Measurements from ENCODE around the gene EPS8L3.
"Not testable (repeated sequence)": the region's sequence is repeated elsewhere in the genome, so short reads cannot be mapped to it uniquely, and the experiment has no call there.

The EPS8L3 gene

DNA sequence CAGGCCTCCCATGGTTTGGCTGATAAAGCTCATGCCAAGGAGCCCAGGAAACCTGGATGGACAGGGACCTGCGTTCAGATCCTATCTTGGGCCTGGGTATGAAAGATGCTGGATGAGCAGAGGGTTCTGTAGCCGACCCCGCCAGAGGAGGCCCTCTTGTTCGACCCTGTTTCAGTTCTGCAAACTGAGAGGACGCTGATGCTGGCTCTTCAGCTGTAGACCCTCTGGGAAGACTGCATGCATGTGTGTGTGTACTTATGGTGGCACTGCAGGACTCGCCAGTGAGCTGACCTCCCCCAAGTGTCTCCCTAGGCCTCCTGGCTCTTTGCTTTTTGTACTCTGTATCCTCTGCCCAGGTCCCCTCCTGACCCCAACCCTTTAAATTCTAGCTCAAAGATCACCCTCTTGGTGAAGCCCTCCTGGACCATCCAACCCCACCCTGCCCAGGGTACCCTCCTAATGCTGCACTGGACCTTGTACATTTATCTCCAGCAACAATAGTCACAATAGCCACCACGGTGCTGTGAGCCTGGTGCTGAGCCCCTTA lies 1.6 kb downstream of the EPS8L3 start:
- no peaks in the 10 kb centered on the region; the same call in 1 of the 2 replicates for H3K36me3 ChIP-seq (ENCODE audit: control insufficient read depth, insufficient read depth, low read length)
- no CpG with 5 or more reads among the region's 7 CpGs for WGBS (ENCODE audit: insufficient coverage, insufficient read length)
- no peaks in the 10 kb centered on the region for H3K9me3 ChIP-seq (ENCODE audit: control insufficient read depth, insufficient read depth, low read length)
- H3K27me3 ChIP-seq (ENCODE audit: control insufficient read depth, insufficient read depth, low read length): no peaks in the 10 kb centered on the region
- H3K27ac ChIP-seq (ENCODE audit: low read length): no peak overlapping the region
- no peaks in the 10 kb centered on the region for H3K4me1 ChIP-seq (ENCODE audit: control insufficient read depth, insufficient read depth, low read length)
- DNase-seq (ENCODE audit: low read depth, low spot score): no peak
- no peak overlapping the region for H3K4me3 ChIP-seq (ENCODE audit: low read length)

- Histone ChIP-seq H3K27ac (ENCODE audit: low read length) (no peak overlapping the region), H3K36me3 (ENCODE audit: control insufficient read depth, insufficient read depth, low read length) (no peaks in the 10 kb centered on the region; the same call in 1 of the 2 replicates), H3K4me3 (ENCODE audit: low read length) (no peak overlapping the region), H3K27me3 (ENCODE audit: control insufficient read depth, insufficient read depth, low read length) (no peaks in the 10 kb centered on the region), H3K9me3 (ENCODE audit: control insufficient read depth, insufficient read depth, low read length) (no peaks in the 10 kb centered on the region), H3K4me1 (ENCODE audit: control insufficient read depth, insufficient read depth, low read length) (no peaks in the 10 kb centered on the region)
- WGBS (ENCODE audit: insufficient coverage, insufficient read length): no CpG with 5 or more reads among the region's 14 CpGs
- DNase-seq (ENCODE audit: low read depth, low spot score): no peak
These were observed 2.3 kb downstream of the EPS8L3 start for GRCh38 chr1:109761227-109762038.

- no peaks in the 10 kb centered on the region for H3K9me3 ChIP-seq (ENCODE audit: control insufficient read depth, insufficient read depth, low read length)
- H3K4me1 ChIP-seq (ENCODE audit: control insufficient read depth, insufficient read depth, low read length): no peaks in the 10 kb centered on the region
- H3K27me3 ChIP-seq (ENCODE audit: control insufficient read depth, insufficient read depth, low read length): no peaks in the 10 kb centered on the region
- H3K4me3 ChIP-seq (ENCODE audit: low read length): no peak overlapping the region
- H3K27ac ChIP-seq (ENCODE audit: low read length): no peak overlapping the region
- no CpG with 5 or more reads among the region's 7 CpGs for WGBS (ENCODE audit: insufficient coverage, insufficient read length)
- no peaks in the 10 kb centered on the region; the same call in 1 of the 2 replicates for H3K36me3 ChIP-seq (ENCODE audit: control insufficient read depth, insufficient read depth, low read length)
- no peak for DNase-seq (ENCODE audit: low read depth, low spot score)
These were observed 3.0 kb downstream of the EPS8L3 start for GRCh38 chr1:109760581-109761226.

DNA sequence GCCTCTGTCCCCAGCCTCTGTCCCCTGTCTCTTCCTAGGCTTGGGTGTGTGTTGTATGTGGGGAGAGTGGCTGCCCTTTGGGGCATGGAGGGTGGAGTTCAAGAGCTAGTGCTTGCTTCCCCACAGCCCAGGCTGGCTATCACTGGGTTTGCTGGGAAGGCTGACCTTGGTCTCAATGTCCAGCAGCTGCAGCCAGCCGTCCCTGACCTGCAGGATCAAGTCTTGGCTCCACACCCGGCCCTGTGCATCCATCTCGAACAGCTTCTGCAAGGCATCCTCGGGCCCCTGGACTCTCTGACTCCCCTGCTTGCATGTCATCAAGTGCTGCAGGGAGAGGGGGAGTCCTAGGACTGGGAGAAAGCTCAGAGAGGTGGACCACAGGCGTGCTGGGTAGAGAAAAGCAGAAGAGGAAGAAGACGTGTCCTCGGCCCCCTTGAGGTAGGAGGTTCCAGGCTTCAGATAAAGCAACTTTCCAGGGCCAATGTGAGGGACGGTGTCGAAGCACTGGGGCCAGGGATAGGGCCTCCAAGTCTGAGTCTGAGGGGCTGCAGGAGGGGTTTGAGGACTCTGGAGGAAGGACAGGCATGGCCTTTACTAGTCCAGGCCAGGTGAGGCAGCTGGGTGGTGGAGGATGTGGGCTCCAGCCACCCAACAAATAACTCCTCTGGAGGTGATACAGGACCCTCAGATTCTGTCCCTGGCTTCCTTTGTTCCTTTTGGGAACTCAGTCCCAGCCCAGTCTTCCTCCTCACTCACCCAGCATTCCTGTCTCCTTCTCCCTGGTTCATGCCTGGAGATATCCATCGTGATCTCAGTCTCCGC lies 4.0 kb downstream of the EPS8L3 start:
- no peak overlapping the region for H3K27ac ChIP-seq (ENCODE audit: low read length)
- no peak overlapping the region for H3K4me3 ChIP-seq (ENCODE audit: low read length)
- WGBS (ENCODE audit: insufficient coverage, insufficient read length): no CpG with 5 or more reads among the region's 11 CpGs
- no peaks in the 10 kb centered on the region for H3K9me3 ChIP-seq (ENCODE audit: control insufficient read depth, insufficient read depth, low read length)
- H3K27me3 ChIP-seq (ENCODE audit: control insufficient read depth, insufficient read depth, low read length): no peaks in the 10 kb centered on the region
- H3K36me3 ChIP-seq (ENCODE audit: control insufficient read depth, insufficient read depth, low read length): no peaks in the 10 kb centered on the region; the same call in 1 of the 2 replicates
- no peak for DNase-seq (ENCODE audit: low read depth, low spot score)
- no peaks in the 10 kb centered on the region for H3K4me1 ChIP-seq (ENCODE audit: control insufficient read depth, insufficient read depth, low read length)

DNA sequence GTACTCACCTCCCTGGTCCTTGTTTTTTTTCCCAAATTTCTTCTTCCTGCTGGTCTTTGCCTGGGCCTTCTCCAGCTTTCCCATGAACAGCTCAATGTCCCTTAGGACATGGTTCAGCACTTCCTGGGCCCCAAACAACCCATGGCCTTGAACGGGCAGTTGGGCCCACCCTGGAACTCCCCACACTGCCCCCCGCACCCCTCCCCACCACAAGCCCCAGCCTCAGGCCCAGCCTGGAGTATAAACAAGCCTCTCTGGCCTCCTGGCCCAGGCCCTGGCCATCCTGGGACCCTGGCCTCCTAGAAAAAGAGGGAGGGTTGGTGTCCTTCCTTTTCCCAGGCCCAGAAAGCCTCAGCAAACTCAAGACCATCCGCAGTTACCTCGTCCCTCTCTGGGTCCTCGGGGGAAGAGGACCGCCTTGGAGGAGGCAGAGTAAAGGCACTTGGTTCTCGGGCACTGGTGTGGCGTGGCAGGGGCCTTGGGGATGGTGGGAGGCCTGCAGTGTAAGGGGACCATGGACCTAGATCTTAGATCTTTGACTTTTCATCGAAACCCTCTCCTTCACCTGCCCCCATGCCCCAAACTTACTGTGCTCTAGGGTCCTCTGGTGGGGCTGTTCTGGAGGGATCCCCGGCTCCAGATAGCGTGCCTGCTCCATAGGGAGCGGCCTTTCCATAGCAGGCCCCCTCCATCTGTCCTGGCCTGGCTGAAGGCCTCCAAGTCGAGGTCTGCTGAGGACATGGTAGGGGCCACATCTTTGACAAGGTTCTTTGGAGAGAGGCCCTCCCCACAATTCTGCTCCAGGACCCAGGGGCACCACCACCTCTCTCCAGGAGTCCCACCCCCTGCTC lies 5.6 kb downstream of the EPS8L3 start:
- no peak for DNase-seq (ENCODE audit: low read depth, low spot score)
- Histone ChIP-seq H3K27me3 (ENCODE audit: control insufficient read depth, insufficient read depth, low read length) (no peaks in the 10 kb centered on the region), H3K27ac (ENCODE audit: low read length) (no peak overlapping the region), H3K4me1 (ENCODE audit: control insufficient read depth, insufficient read depth, low read length) (no peaks in the 10 kb centered on the region), H3K4me3 (ENCODE audit: low read length) (no peak overlapping the region), H3K9me3 (ENCODE audit: control insufficient read depth, insufficient read depth, low read length) (no peaks in the 10 kb centered on the region), H3K36me3 (ENCODE audit: control insufficient read depth, insufficient read depth, low read length) (no peaks in the 10 kb centered on the region; the same call in 1 of the 2 replicates)
- WGBS (ENCODE audit: insufficient coverage, insufficient read length): no CpG with 5 or more reads among the region's 13 CpGs

GRCh38 chr1:109756848-109757521 lies 6.7 kb downstream of the EPS8L3 start:
- Histone ChIP-seq H3K4me3 (ENCODE audit: low read length) (no peak overlapping the region), H3K36me3 (ENCODE audit: control insufficient read depth, insufficient read depth, low read length) (no peaks in the 10 kb centered on the region; the same call in 1 of the 2 replicates), H3K9me3 (ENCODE audit: control insufficient read depth, insufficient read depth, low read length) (no peaks in the 10 kb centered on the region), H3K27me3 (ENCODE audit: control insufficient read depth, insufficient read depth, low read length) (no peaks in the 10 kb centered on the region), H3K4me1 (ENCODE audit: control insufficient read depth, insufficient read depth, low read length) (no peaks in the 10 kb centered on the region), H3K27ac (ENCODE audit: low read length) (no peak overlapping the region)
- DNase-seq (ENCODE audit: low read depth, low spot score): no peak
- no CpG with 5 or more reads among the region's 7 CpGs for WGBS (ENCODE audit: insufficient coverage, insufficient read length)

- not testable (repeated sequence) for DNase-seq (ENCODE audit: low read depth, low spot score); H3K4me1 ChIP-seq (ENCODE audit: control insufficient read depth, insufficient read depth, low read length); H3K36me3 ChIP-seq (ENCODE audit: control insufficient read depth, insufficient read depth, low read length); H3K9me3 ChIP-seq (ENCODE audit: control insufficient read depth, insufficient read depth, low read length); H3K27me3 ChIP-seq (ENCODE audit: control insufficient read depth, insufficient read depth, low read length); H3K27ac ChIP-seq (ENCODE audit: low read length); H3K4me3 ChIP-seq (ENCODE audit: low read length)
- no CpG with 5 or more reads among the region's 5 CpGs for WGBS (ENCODE audit: insufficient coverage, insufficient read length)
These were observed 7.4 kb downstream of the EPS8L3 start for GRCh38 chr1:109756325-109756724.

GRCh38 chr1:109754738-109755137 lies 9.0 kb downstream of the EPS8L3 start:
- no CpG with 5 or more reads among the region's 2 CpGs for WGBS (ENCODE audit: insufficient coverage, insufficient read length)
- H3K4me1 ChIP-seq (ENCODE audit: control insufficient read depth, insufficient read depth, low read length): no peaks in the 10 kb centered on the region

DNA sequence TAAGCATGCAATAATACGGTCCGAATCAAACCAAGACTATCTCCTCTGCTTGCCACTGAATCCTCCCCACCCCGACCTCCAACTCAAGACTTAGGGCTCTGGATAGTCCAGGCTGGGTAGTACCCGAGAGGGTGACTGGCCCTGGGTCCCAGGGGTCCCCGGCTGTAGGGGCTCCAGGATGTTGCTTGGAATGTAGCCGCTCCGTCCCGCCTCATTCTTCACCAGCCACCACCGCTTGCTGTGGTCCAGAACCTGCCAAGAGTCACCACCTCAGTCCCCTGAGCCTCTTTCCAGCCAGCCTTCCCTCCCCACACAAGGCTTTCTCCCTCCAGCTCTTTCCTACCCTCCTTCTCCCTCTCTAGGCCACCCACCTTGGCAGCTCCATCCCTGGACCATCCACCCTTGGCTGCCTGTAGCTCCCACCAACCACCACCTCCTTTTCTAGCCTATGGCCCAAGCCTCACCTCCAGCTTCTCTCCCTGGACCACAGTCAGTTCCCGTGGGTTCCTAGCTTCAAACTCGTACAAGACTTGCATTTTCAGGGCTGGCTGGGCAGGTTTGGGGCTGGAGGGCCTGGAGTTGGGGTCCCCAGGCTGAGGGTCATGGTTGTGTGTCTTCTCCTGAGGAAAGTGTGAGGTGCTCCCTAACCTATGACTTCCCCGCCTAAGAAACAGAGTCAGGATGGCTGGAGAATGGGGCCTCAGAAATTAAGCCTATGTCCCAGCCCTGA lies 12.0 kb downstream of the EPS8L3 start:
- no peaks in the 10 kb centered on the region for H3K27me3 ChIP-seq (ENCODE audit: control insufficient read depth, insufficient read depth, low read length)
- no peak overlapping the region for H3K4me3 ChIP-seq (ENCODE audit: low read length)
- no CpG with 5 or more reads among the region's 12 CpGs for WGBS (ENCODE audit: insufficient coverage, insufficient read length)
- H3K9me3 ChIP-seq (ENCODE audit: control insufficient read depth, insufficient read depth, low read length): no peaks in the 10 kb centered on the region
- DNase-seq (ENCODE audit: low read depth, low spot score): no peak
- H3K36me3 ChIP-seq (ENCODE audit: control insufficient read depth, insufficient read depth, low read length): no peaks in the 10 kb centered on the region
- no peak overlapping the region for H3K27ac ChIP-seq (ENCODE audit: low read length)
- no peaks in the 10 kb centered on the region for H3K4me1 ChIP-seq (ENCODE audit: control insufficient read depth, insufficient read depth, low read length)

More at GRCh38 chr1:109754738-109755137, 9.0 kb downstream of the EPS8L3 start:
- no peaks in the 10 kb centered on the region for H3K36me3 ChIP-seq (ENCODE audit: control insufficient read depth, insufficient read depth, low read length)
- no peak overlapping the region for H3K4me3 ChIP-seq (ENCODE audit: low read length)
- no peaks in the 10 kb centered on the region for H3K27me3 ChIP-seq (ENCODE audit: control insufficient read depth, insufficient read depth, low read length)
- H3K27ac ChIP-seq (ENCODE audit: low read length): no peak overlapping the region
- H3K9me3 ChIP-seq (ENCODE audit: control insufficient read depth, insufficient read depth, low read length): no peaks in the 10 kb centered on the region
- DNase-seq (ENCODE audit: low read depth, low spot score): no peak
